Epithelial cell of proximal tubule (primary cell): ENCODE results near the gene ITGA2B. TPM values are rescaled to one million over a fixed set of nuclear protein-coding genes. Genes with fewer than 3 reads are reported as not detected.
A peak's percentile ranks its signal among the peaks of the same experiment; 100 is the strongest.
"Not testable (repeated sequence)": the region's sequence is repeated elsewhere in the genome, so short reads cannot be mapped to it uniquely, and the experiment has no call there.

Experiments
- DNase-seq: peaks from one replicate; pipeline ENCODE4 v3.0.0-alpha.2; 2011; ENCODE audit warnings: low read depth
- H3K4me3 ChIP-seq: 2 replicates; pipeline ENCODE4 v1.5.1; 2011; ENCODE audit warnings: low read depth, mild to moderate bottlenecking, low read length
- total RNA-seq: library from RNA; depleted of rRNA; stranded (reverse); fragments of >200 nt; gene quantifications from 2 replicates; pipeline ENCODE4 v1.2.3, GENCODE V29; 2015
- TF ChIP-seq, protein P1 (sequence below): conservative IDR thresholded peaks from 2 replicates; pipeline ENCODE4 v1.5.1; 2012; ENCODE audit warnings: low read depth, mild to moderate bottlenecking, low read length

The ITGA2B gene
- total RNA-seq, 1 donor from 2014 or later, result 0.81 TPM

DNA sequence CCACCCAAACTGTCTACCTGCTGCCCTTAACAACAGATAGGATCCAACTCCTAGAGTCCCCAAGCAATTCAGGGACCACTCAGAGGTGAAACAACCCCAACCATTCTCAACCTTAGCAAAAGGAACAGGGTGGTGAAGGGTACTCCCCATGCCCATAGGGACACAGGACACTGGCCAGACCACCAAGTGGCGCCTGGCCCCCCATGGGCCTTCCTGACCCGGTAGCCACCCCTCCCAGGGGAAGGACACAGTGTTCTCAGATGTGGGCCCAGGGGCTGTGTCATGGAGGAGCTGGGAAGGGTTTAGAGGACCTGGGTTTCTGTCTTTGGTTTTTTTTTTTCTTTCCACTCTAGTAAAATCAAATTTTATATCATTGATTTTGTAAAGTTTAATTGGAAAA is 55.1 kb downstream of the ITGA2B start:
- DNase-seq, result no peak
- TF ChIP-seq, protein P1, sequence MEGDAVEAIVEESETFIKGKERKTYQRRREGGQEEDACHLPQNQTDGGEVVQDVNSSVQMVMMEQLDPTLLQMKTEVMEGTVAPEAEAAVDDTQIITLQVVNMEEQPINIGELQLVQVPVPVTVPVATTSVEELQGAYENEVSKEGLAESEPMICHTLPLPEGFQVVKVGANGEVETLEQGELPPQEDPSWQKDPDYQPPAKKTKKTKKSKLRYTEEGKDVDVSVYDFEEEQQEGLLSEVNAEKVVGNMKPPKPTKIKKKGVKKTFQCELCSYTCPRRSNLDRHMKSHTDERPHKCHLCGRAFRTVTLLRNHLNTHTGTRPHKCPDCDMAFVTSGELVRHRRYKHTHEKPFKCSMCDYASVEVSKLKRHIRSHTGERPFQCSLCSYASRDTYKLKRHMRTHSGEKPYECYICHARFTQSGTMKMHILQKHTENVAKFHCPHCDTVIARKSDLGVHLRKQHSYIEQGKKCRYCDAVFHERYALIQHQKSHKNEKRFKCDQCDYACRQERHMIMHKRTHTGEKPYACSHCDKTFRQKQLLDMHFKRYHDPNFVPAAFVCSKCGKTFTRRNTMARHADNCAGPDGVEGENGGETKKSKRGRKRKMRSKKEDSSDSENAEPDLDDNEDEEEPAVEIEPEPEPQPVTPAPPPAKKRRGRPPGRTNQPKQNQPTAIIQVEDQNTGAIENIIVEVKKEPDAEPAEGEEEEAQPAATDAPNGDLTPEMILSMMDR, result no peak
- H3K4me3 ChIP-seq, result no peak overlapping the region

DNA sequence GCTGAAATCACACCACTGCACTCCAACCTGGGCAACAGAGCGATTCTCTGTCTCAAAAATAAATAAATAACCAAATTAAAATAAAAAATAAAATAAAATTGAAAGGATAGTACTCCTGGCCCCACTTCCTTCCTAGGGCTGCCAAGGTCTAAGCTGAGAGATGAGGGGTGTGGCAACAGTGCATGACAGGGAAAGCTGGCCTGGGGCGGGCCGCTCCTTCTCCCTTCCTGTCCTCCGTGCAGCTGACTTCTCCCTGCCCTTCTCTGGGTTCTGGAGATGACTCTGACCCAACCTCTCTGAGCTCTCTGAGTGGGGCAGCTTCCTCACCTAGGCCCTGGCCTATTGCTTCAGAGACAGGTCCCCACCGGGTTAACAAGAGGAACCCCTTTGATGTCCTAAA is 56.1 kb downstream of the ITGA2B start:
- TF ChIP-seq, protein P1, result no peak
- H3K4me3 ChIP-seq, result no peak overlapping the region
- DNase-seq, result no peak

DNA sequence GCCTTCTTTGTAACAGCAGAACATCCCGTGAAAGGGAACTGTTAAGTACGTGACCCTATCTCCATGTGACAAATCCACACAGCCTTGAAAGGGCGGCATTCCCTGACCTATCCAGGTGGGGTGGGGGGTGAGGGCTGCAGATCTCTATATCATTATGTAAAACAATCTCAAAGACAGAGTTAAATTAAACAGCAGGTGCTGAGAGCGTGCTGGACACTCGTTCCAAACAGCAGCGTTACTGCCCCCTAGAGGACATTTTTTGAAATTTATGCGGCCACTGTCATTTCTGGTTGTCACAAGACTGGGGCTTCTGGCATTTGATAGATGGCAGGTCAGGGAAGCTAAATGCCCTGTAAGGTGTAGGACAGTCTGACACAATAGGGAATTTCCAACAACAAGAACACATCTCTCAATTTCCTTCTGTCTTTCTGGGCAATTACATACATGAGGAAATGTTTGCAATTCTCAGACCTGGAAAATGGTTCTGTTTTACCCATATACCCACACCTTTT is 58.1 kb downstream of the ITGA2B start:
- H3K4me3 ChIP-seq, result no peak overlapping the region
- DNase-seq, result no peak
- TF ChIP-seq, protein P1, result peak; percentile 87

DNA sequence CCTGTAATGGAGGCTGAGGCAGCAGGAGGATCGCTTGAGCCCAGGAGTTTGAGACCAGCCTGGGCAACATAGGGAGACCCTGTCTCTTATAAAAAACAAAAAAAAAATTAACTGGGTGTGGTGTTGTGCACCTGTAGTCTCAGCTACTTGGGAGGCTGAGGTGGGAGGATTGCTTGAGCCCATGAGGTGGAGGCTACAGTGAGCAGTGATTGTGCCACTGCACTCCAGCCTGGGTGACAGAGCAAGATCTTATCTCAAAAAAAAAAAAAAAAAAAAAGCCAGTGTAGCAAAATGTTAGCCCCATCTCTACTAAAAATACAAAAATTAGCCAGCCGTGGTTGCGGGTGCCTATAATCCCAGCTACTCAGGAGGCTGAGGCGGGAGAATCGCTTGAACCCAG is 59.2 kb downstream of the ITGA2B start:
- not testable (repeated sequence) for H3K4me3 ChIP-seq, DNase-seq

DNA sequence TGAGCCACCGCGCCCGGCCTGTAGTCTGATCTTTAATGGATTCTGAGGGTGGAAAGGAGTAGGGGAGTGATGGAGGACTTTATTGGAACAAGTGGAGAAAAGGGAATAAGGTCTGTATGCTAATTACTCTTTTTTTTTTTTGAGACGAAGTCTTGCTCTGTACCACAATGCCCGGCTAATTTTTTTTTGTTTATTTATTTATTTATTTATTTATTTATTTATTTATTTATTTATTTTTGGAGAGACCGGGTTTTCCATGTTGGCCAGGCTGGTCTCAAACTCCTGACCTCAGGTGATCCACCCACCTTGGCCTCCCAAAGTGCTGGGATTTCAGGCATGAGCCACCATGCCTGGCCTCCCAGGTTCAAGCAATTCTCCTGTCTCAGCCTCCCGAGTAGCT is 59.9 kb downstream of the ITGA2B start:
- not testable (repeated sequence) for DNase-seq

DNA sequence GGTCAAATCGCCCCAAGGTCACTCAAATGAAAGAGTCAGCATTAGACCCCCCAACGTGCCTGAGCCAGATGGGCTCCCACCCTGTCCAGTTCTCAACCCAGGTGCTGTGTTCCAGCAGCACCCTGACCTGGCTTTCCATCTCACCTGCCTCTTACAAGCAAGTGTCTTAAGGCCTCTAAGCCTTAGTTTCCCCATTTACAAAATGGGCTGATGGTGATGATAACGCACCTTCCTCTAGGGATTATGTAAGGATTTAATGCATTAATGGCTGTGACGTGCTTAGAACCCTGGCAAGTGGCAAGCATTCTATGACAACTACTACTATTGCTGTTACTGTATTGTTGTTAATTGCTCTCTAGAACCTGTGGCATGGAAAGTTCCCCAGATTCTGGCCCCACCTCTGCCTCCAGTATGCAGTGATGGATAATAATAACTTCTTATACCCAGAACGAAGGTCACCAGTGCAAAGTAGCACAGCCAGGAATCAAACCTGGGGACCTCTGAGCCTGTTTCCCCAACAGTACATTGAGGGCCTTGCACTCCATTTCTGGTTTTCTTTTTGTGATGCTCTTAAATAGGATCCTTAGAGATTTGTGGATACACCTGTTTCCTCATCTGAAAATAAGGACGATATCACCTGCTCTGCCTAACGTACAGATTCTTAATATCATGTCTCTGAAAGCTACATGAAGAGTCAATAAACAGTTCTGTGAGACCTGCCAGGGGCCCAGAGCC is 61.6 kb downstream of the ITGA2B start:
- DNase-seq, result no peak
- TF ChIP-seq, protein P1, result no peak
- H3K4me3 ChIP-seq, result no peak overlapping the region

More for the DNA sequence above, 59.9 kb downstream of the ITGA2B start:
- H3K4me3 ChIP-seq, result not testable (repeated sequence)

DNA sequence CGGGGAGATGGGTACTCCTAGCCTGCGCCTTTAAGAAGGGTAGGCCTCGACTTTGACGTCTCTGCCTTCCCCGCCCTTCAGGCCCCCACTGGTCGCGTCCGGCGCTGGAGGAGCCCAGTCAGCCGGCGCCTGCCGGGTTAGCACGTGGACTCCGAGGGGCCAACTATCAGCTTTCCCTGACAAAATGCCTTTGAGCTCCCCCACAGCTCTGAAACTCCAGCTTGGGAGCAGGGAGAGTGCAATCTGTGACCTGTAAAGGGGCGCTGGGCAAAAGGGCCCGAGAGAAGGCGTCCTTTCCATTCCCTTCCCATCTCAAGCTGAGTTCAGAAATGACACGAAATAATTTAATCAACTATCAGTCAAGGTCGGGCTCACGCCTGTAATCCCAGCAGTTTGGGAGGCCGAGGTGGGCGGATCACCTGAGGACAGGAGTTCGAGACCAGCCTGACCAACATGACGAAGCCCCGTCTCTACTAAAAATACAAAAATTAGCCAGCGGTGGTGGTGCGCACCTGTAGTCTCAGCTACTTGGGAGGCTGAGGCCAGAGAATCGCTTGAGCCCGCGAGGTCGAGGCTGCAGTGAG is 62.5 kb downstream of the ITGA2B start:
- H3K4me3 ChIP-seq, result peak overlapping the region; percentile 23
- no peak for DNase-seq
- TF ChIP-seq, protein P1, result no peak
